Measurements from ENCODE around the gene ART4.

DNA sequence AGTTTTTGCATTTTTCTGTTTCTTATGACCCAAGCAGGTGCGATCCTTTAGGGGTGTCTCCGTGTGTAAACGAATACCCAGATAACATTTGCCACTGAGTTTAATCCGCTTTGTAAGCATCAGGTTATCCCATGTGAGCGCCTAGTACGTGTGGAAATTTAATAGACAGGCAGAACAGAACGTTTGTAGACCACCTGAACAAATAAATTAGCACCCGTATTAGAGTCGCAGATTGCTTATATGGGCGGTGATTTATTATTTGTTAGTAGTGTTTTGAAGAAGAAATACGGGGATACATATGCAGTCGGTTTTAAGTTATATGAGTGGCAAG lies 39.5 kb downstream of the ART4 start:
- TF ChIP-seq, protein P1, sequence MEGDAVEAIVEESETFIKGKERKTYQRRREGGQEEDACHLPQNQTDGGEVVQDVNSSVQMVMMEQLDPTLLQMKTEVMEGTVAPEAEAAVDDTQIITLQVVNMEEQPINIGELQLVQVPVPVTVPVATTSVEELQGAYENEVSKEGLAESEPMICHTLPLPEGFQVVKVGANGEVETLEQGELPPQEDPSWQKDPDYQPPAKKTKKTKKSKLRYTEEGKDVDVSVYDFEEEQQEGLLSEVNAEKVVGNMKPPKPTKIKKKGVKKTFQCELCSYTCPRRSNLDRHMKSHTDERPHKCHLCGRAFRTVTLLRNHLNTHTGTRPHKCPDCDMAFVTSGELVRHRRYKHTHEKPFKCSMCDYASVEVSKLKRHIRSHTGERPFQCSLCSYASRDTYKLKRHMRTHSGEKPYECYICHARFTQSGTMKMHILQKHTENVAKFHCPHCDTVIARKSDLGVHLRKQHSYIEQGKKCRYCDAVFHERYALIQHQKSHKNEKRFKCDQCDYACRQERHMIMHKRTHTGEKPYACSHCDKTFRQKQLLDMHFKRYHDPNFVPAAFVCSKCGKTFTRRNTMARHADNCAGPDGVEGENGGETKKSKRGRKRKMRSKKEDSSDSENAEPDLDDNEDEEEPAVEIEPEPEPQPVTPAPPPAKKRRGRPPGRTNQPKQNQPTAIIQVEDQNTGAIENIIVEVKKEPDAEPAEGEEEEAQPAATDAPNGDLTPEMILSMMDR (IDR thresholded peaks at IDR 0.05) = no peak
- no peak for TF ChIP-seq POLR2A (IDR thresholded peaks at IDR 0.05)

Data from heart left ventricle (tissue), 13 donors.